HK-2 (cell line): ENCODE results near the gene PDK2.

Source experiments
- DNase-seq: peaks from one replicate; pipeline ENCODE4 v3.0.0-alpha.2; 2018; ENCODE audit not compliant: unreplicated experiment

Gene PDK2

GRCh38 chr17:50117202-50118051, 22.3 kb downstream of the PDK2 start:
- no peak for DNase-seq

- no peak for DNase-seq
Observed at GRCh38 chr17:50118076-50118827, 23.1 kb downstream of the PDK2 start.

- DNase-seq: no peak
Observed at GRCh38 chr17:50118828-50119218, 23.7 kb downstream of the PDK2 start.

GRCh38 chr17:50120475-50121253, 25.5 kb downstream of the PDK2 start:
- no peak for DNase-seq

GRCh38 chr17:50122945-50123344, 27.8 kb downstream of the PDK2 start:
- DNase-seq: no peak

GRCh38 chr17:50123649-50124349, 28.6 kb downstream of the PDK2 start:
- peak; percentile 73 for DNase-seq

GRCh38 chr17:50125420-50125997, 30.4 kb downstream of the PDK2 start:
- DNase-seq: no peak

GRCh38 chr17:50127697-50128361, 32.7 kb downstream of the PDK2 start:
- no peak for DNase-seq

- DNase-seq: no peak
Observed at GRCh38 chr17:50128441-50129352, 33.5 kb downstream of the PDK2 start.

- no peak for DNase-seq
Observed at GRCh38 chr17:50129353-50129727, 34.2 kb downstream of the PDK2 start.

- peak; percentile 51 for DNase-seq
Observed at GRCh38 chr17:50129728-50130558, 34.8 kb downstream of the PDK2 start, which contains the start of gene SAMD14. Gene SAMD14 (minus strand): TSS chr17:50130160. CDS start chr17:50124959, 5,201 bp downstream.

GRCh38 chr17:50130559-50131305, 35.6 kb downstream of the PDK2 start:
- DNase-seq: no peak

GRCh38 chr17:50132104-50132794, 37.1 kb downstream of the PDK2 start:
- no peak for DNase-seq

GRCh38 chr17:50133028-50133768, 38.0 kb downstream of the PDK2 start:
- peak; percentile 53 for DNase-seq

- DNase-seq: no peak
Observed at GRCh38 chr17:50133769-50134099, 38.6 kb downstream of the PDK2 start.

- no peak for DNase-seq
Observed at GRCh38 chr17:50134206-50135110, 39.3 kb downstream of the PDK2 start.
